ENCODE measurements around the gene TEX35.

DNA sequence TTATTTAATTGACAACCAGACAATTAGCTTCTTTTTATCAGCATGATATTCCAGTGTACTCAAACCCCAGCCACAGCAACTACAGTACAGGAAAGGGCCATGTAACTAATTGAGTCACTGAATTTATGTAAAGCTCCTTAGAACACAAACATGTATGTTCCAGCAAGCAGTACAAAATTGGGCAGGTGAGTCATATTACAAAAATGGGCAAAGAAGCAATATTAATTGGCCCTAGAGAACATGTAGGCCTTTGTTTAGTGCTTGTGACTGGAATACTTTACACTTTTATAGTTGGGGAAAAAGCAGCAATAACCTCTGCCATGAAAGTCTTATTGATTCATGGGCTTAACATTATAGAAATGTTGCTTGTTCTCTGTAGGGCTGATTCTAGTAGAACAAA lies 47.9 kb upstream of the TEX35 start:
- TF ChIP-seq, protein P1, sequence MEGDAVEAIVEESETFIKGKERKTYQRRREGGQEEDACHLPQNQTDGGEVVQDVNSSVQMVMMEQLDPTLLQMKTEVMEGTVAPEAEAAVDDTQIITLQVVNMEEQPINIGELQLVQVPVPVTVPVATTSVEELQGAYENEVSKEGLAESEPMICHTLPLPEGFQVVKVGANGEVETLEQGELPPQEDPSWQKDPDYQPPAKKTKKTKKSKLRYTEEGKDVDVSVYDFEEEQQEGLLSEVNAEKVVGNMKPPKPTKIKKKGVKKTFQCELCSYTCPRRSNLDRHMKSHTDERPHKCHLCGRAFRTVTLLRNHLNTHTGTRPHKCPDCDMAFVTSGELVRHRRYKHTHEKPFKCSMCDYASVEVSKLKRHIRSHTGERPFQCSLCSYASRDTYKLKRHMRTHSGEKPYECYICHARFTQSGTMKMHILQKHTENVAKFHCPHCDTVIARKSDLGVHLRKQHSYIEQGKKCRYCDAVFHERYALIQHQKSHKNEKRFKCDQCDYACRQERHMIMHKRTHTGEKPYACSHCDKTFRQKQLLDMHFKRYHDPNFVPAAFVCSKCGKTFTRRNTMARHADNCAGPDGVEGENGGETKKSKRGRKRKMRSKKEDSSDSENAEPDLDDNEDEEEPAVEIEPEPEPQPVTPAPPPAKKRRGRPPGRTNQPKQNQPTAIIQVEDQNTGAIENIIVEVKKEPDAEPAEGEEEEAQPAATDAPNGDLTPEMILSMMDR (conservative IDR thresholded peaks at IDR 0.05 in 1 of 2, IDR thresholded peaks at IDR 0.05 in 1 of 2; ENCODE audit: extremely low read depth in 1 of 2, insufficient read depth in 1 of 2, low read depth in 1 of 2, low read length in 2 of 2) = no peak
- TF ChIP-seq EZH2 (IDR thresholded peaks at IDR 0.05; ENCODE audit: borderline replicate concordance, low read length) = no peak
